ENCODE measurements around the gene ZNF664. TPM values are rescaled to one million over a fixed set of nuclear protein-coding genes. Genes with fewer than 3 reads are reported as not detected.
A peak's percentile ranks its signal among the peaks of the same experiment; 100 is the strongest.

Gene ZNF664
- total and polyA plus RNA-seq, 9 of the 15 experiments (the other 6 are each of a cell fraction or from before 2014, with no cell fraction given): 3.3 to 101 (median 63.6) TPM

- no peak overlapping the region for H2AFZ ChIP-seq (ENCODE audit: low read depth, low read length)
- ChIA-PET CTCF (ENCODE audit: low intra/inter-chr PET ratio) (no interaction called here), POLR2A (no interaction called here)
- peaks cover 7% of the 10 kb centered on the region; the same call in 1 of the 2 replicates for H3K9me3 ChIP-seq (replicated peaks; ENCODE audit: control insufficient read depth, insufficient read depth, low read depth, low read length)
- in situ Hi-C loops (cut with MboI): no loop called here
- H3K4me3 ChIP-seq: no peak overlapping the region
- no TSS peak for BruUV-seq (replicated peaks)
- no peaks in the 10 kb centered on the region for H3K36me3 ChIP-seq (ENCODE audit: control insufficient read depth, insufficient read depth, low read length)
- H3K9me1 ChIP-seq (ENCODE audit: control insufficient read depth, insufficient read depth, low read length): no peaks in the 10 kb centered on the region
- H3K9ac ChIP-seq (ENCODE audit: insufficient read depth in 1 of 2, low read depth in 2 of 2, low read length in 2 of 2): no peak overlapping the region
- no peak for TF ChIP-seq NR2C2 (CRISPR knock-in tag; IDR thresholded peaks at IDR 0.05)
- TF ChIP-seq NR2C2 (tag; IDR thresholded peaks at IDR 0.05): no peak
- TF ChIP-seq CBX3 (IDR thresholded peaks at IDR 0.05; ENCODE audit: borderline replicate concordance in 1 of 2, low read length in 2 of 2): no peak
- TF ChIP-seq ZFP1 (CRISPR knock-in tag; IDR thresholded peaks at IDR 0.05): peak; percentile 93
- TF ChIP-seq ARID3A (IDR thresholded peaks at IDR 0.05; ENCODE audit: borderline replicate concordance, low read depth, low read length): no peak
- no peaks in the 10 kb centered on the region for H3K4me1 ChIP-seq (replicated peaks in 1 of 2; ENCODE audit: control insufficient read depth in 2 of 2, insufficient read depth in 2 of 2, low read length in 2 of 2)
- intact Hi-C loops (cut with micrococcal nuclease): no loop called here
- 0% methylated on average over 3 of the region's 3 CpGs for WGBS (ENCODE audit: insufficient coverage, low coverage, missing lambda C conversion rate)
- no peaks in the 10 kb centered on the region for H4K20me1 ChIP-seq (replicated peaks; ENCODE audit: control insufficient read depth, insufficient read depth, low read length)
- H3K27me3 ChIP-seq (ENCODE audit: control insufficient read depth in 2 of 2, insufficient read depth in 2 of 2, low read length in 2 of 2): peaks cover 25 to 41% of the 10 kb centered on the region in 2 experiments
- H3K79me2 ChIP-seq (ENCODE audit: control insufficient read depth, insufficient read depth, low read length): no peaks in the 10 kb centered on the region
- no peak overlapping the region for H3K27ac ChIP-seq (ENCODE audit: extremely low read depth, low read depth, low read length)
- ATAC-seq (no peak), FAIRE-seq (no peak), DNase-seq (ENCODE audit: extremely low read depth in 1 of 4, low spot score in 3 of 4) (no peak)
- H3K4me2 ChIP-seq (ENCODE audit: insufficient read depth, low read length): no peak overlapping the region
These were observed 74.1 kb downstream of the ZNF664 start for GRCh38 chr12:124047045-124047566.
